ENCODE data around the gene FAM78B.

The FAM78B gene

GRCh38 chr1:166069390-166069789 lies 97.4 kb downstream of the FAM78B start:
- DNase-seq (ENCODE audit: low spot score), result no peak

GRCh38 chr1:166066107-166066506 lies 100.7 kb downstream of the FAM78B start:
- DNase-seq (ENCODE audit: low spot score), result no peak

- DNase-seq (ENCODE audit: low spot score), result no peak
Measured at GRCh38 chr1:166064951-166065350, 101.8 kb downstream of the FAM78B start.

GRCh38 chr1:166064313-166064926 lies 102.4 kb downstream of the FAM78B start:
- DNase-seq (ENCODE audit: low spot score), result no peak

GRCh38 chr1:166063701-166064100 lies 103.1 kb downstream of the FAM78B start:
- no peak for DNase-seq (ENCODE audit: low spot score)

- peak; percentile 58 for DNase-seq (ENCODE audit: low spot score)
Measured at GRCh38 chr1:166062421-166063070, 104.3 kb downstream of the FAM78B start.

GRCh38 chr1:166057650-166058049 lies 109.2 kb downstream of the FAM78B start:
- DNase-seq (ENCODE audit: low spot score), result no peak

GRCh38 chr1:166053395-166053794 lies 113.4 kb downstream of the FAM78B start:
- DNase-seq (ENCODE audit: low spot score), result no peak

- DNase-seq (ENCODE audit: low spot score), result no peak
Measured at GRCh38 chr1:166040202-166040997, 126.4 kb downstream of the FAM78B start.

- no peak for DNase-seq (ENCODE audit: low spot score)
Measured at GRCh38 chr1:166039436-166040201, 127.2 kb downstream of the FAM78B start.

GRCh38 chr1:166036092-166036491 lies 130.7 kb downstream of the FAM78B start:
- no peak for DNase-seq (ENCODE audit: low spot score)

- peak; percentile 41 for DNase-seq (ENCODE audit: low spot score)
Measured at GRCh38 chr1:166032572-166033371, 134.0 kb downstream of the FAM78B start.

- DNase-seq (ENCODE audit: low spot score), result no peak
Measured at GRCh38 chr1:166031932-166032571, 134.7 kb downstream of the FAM78B start.

GRCh38 chr1:166029196-166029945 lies 137.4 kb downstream of the FAM78B start:
- DNase-seq (ENCODE audit: low spot score), result no peak

GRCh38 chr1:166026555-166026954 lies 140.2 kb downstream of the FAM78B start:
- peak; percentile 41 for DNase-seq (ENCODE audit: low spot score)

GRCh38 chr1:166026143-166026542 lies 140.7 kb downstream of the FAM78B start:
- DNase-seq (ENCODE audit: low spot score), result no peak

- DNase-seq (ENCODE audit: low spot score), result no peak
Measured at GRCh38 chr1:166020210-166020609, 146.6 kb downstream of the FAM78B start.
